A549 (cell line): ENCODE results near the gene PUDP. TPM values are rescaled to one million over a fixed set of nuclear protein-coding genes. Genes with fewer than 3 reads are reported as not detected.

Experiments
- ATAC-seq, 2 experiments: fragments of 200-7000 bp in 1 of 2; fragments of >200 bp in 1 of 2; cut with Nextera tagmentation in 1 of 2; cut with Tn5 transposase in 1 of 2; 3 replicates each; pipeline versions ENCODE4 v1.8.0 to v1.9.1; 2018 to 2020; ENCODE audit warnings: mild to moderate bottlenecking in 1 of 2, moderate library complexity in 1 of 2
- CTCF ChIA-PET: fragments of 300-600 bp; sonication (Branson Sonifier 250); formaldehyde crosslinking; extraction: SDS; loops from one replicate; lab custom pipeline; 2021; ENCODE audit warnings: antibody characterized with exemption, inconsistent platforms; lab: Yijun Ruan, JAX
- POLR2A ChIA-PET: fragments of 350-600 bp; formaldehyde crosslinking; extraction: SDS; loops from one replicate; lab custom pipeline; 2021; ENCODE audit warnings: antibody characterized with exemption, inconsistent platforms; lab: Yijun Ruan, JAX
- DNase-seq, 2 experiments: peaks; one replicate each; pipeline versions ENCODE4 v3.0.0 to v3.0.0-alpha.2; 2011 to 2016; ENCODE audit warnings: low read depth in 1 of 2, low spot score in 1 of 2
- FAIRE-seq: peaks from 2 replicates; lab custom pipeline; 2011; peaks lifted over from hg19 to GRCh38; lab: Jason Lieb, UNC
- H3K27ac ChIP-seq, 2 experiments: fragments of >200 bp; sonication (Bioruptor Twin); formaldehyde crosslinking; 3 replicates each; pipeline ENCODE4 v1.5.1; 2016 to 2017
- H3K4me1 ChIP-seq: fragments of >200 bp; sonication (Bioruptor Twin); formaldehyde crosslinking; 3 replicates; pipeline ENCODE4 v1.6.1; 2016
- H3K4me2 ChIP-seq: fragments of >200 bp; sonication (Bioruptor Twin); formaldehyde crosslinking; 3 replicates; pipeline ENCODE4 v1.6.1; 2016
- H3K4me3 ChIP-seq: fragments of >200 bp; sonication (Bioruptor Twin); formaldehyde crosslinking; 3 replicates; pipeline ENCODE4 v1.5.1; 2016
- H3K9me3 ChIP-seq: fragments of >200 bp; sonication (Bioruptor Twin); formaldehyde crosslinking; 3 replicates; pipeline ENCODE4 v1.6.1; 2016
- BCL3 ChIP-seq: fragments of >200 bp; sonication (Bioruptor Twin); formaldehyde crosslinking; IDR thresholded peaks from 3 replicates; pipeline ENCODE4 v1.6.1; 2016
- BHLHE40 ChIP-seq: IDR thresholded peaks from 2 replicates; pipeline ENCODE4 v1.6.1; 2012; ENCODE audit warnings: low read depth, low read length, inconsistent platforms
- CEBPB ChIP-seq, 2 experiments: fragments of >200 bp in 1 of 2; sonication (Bioruptor Twin) in 1 of 2; formaldehyde crosslinking in 1 of 2; IDR thresholded peaks; 2 replicates each; pipeline ENCODE4 v1.6.1; 2012 to 2016
- CHD2 ChIP-seq: fragments of 150-350 bp; IDR thresholded peaks from 2 replicates; pipeline ENCODE4 v1.6.1; 2014; ENCODE audit warnings: low read length; ENCODE audit not compliant: partially characterized antibody
- EP300 ChIP-seq, 2 experiments: fragments of >200 bp; sonication (Bioruptor Twin); formaldehyde crosslinking; IDR thresholded peaks; 2 replicates in 1 of 2; 3 replicates in 1 of 2; pipeline ENCODE4 v1.6.1; 2016 to 2017
- ESRRA ChIP-seq: fragments of 150-350 bp; IDR thresholded peaks from 2 replicates; pipeline ENCODE4 v1.6.1; 2014; ENCODE audit warnings: mild to moderate bottlenecking, low read length, borderline replicate concordance
- FOSB ChIP-seq: fragments of 250-450 bp; sonication (Bioruptor Pico); IDR thresholded peaks from 2 replicates; pipeline ENCODE4 v1.5.0; 2020; ENCODE audit warnings: mild to moderate bottlenecking, moderate library complexity
- FOXS1 ChIP-seq: fragments of 250-450 bp; sonication (Bioruptor Pico); IDR thresholded peaks from 2 replicates; pipeline ENCODE4 v1.5.0; 2020; ENCODE audit warnings: mild to moderate bottlenecking, moderate library complexity
- HEYL ChIP-seq: fragments of 250-450 bp; sonication (Bioruptor Pico); IDR thresholded peaks from 2 replicates; pipeline ENCODE4 v1.8.0; 2021; ENCODE audit warnings: mild to moderate bottlenecking, moderate library complexity
- JUN ChIP-seq, 2 experiments: fragments of >200 bp; sonication (Bioruptor Twin); formaldehyde crosslinking; IDR thresholded peaks; 2 replicates in 1 of 2; 3 replicates in 1 of 2; pipeline ENCODE4 v1.6.1; 2016 to 2017
- KDM5A ChIP-seq: fragments of 200-600 bp; sonication (generic); IDR thresholded peaks from 2 replicates; pipeline ENCODE4 v1.6.1; 2016; ENCODE audit warnings: antibody characterized with exemption, mild to moderate bottlenecking
- MAFK ChIP-seq: fragments of 450-650 bp; IDR thresholded peaks from 2 replicates; pipeline ENCODE4 v1.6.1; 2014; ENCODE audit not compliant: partially characterized antibody
- MAZ ChIP-seq: fragments of 150-350 bp; IDR thresholded peaks from 2 replicates; pipeline ENCODE4 v1.6.1; 2014; ENCODE audit warnings: antibody characterized with exemption, low read depth, low read length, borderline replicate concordance
- MYC ChIP-seq: IDR thresholded peaks from 2 replicates; pipeline ENCODE4 v1.6.1; 2012; ENCODE audit warnings: mild to moderate bottlenecking, inconsistent platforms, low read length, improper control_type of control experiment, borderline replicate concordance
- NFE2L2 ChIP-seq: fragments of 150-350 bp; conservative IDR thresholded peaks from 2 replicates; pipeline ENCODE4 v1.6.1; 2014; ENCODE audit warnings: low read length
- POLR2A ChIP-seq: IDR thresholded peaks from 2 replicates; pipeline ENCODE4 v1.6.1; 2012; ENCODE audit warnings: mild to moderate bottlenecking, low read length
- RNF2 ChIP-seq: fragments of 200-600 bp; sonication (generic); IDR thresholded peaks from 2 replicates; pipeline ENCODE4 v1.6.1; 2016; ENCODE audit warnings: low read depth, mild to moderate bottlenecking, antibody characterized with exemption, moderate library complexity, borderline replicate concordance
- ZSCAN20 ChIP-seq: fragments of 250-450 bp; sonication (Bioruptor Pico); IDR thresholded peaks from 2 replicates; pipeline ENCODE4 v1.8.0; 2022; ENCODE audit warnings: mild to moderate bottlenecking, moderate library complexity
- WGBS: methylation state at CpG from one replicate; pipeline ENCODE4 v1.1.6; 2017; ENCODE audit errors: missing lambda C conversion rate; 5-methylcytosine and 5-hydroxymethylcytosine counted together
- polyA plus RNA-seq, 4 experiments: library from polyadenylated mRNA; depleted of rRNA in 3 of 4; stranded (reverse); fragments of >200 nt; fragmentation: RNase III in 1 of 4; extraction: RNeasy Plus Mini Kit Qiagen cat#74134 plus additional on column Dnase treatment in 1 of 4; gene quantifications; 2 replicates in 3 of 4; 3 replicates in 1 of 4; pipeline ENCODE4 v1.2.3, GENCODE V29; 2011 to 2017
- TF ChIP-seq, protein P1 (sequence below): fragments of 200-600 bp; sonication (generic); IDR thresholded peaks from 2 replicates; pipeline ENCODE4 v1.6.1; 2016; ENCODE audit warnings: antibody characterized with exemption, mild to moderate bottlenecking, moderate library complexity
- TF ChIP-seq, protein P2 (sequence below): fragments of 450-650 bp; IDR thresholded peaks from 2 replicates; pipeline ENCODE4 v1.6.1; 2014; ENCODE audit warnings: antibody characterized with exemption

The PUDP gene
- polyA plus RNA-seq, 2 of the 4 experiments (the other 2 are of a cell fraction): 26.2 to 50.7 TPM

- peaks cover 24% of the 10 kb centered on the region for H3K4me1 ChIP-seq
- H3K27ac ChIP-seq: peak overlapping the region; percentile 10 to 27; a peak in 5 of 6 replicates
- ChIA-PET CTCF (no interaction called here), POLR2A (interaction anchor here (0.7 kb wide), 1 partner anchor 10 kb away, joined by 3 read pairs; the partner anchor contains the start of gene PUDP)
- no peak for FAIRE-seq
- no peak overlapping the region for H3K4me3 ChIP-seq
- peak overlapping the region; percentile 51 for H3K4me2 ChIP-seq
- TF ChIP-seq EP300 (IDR thresholded peaks at IDR 0.05) (no peak), FOXS1 (CRISPR knock-in tag) (no peak), CHD2 (no peak), MAZ (no peak), ZSCAN20 (no peak)
- TF ChIP-seq, protein P1, sequence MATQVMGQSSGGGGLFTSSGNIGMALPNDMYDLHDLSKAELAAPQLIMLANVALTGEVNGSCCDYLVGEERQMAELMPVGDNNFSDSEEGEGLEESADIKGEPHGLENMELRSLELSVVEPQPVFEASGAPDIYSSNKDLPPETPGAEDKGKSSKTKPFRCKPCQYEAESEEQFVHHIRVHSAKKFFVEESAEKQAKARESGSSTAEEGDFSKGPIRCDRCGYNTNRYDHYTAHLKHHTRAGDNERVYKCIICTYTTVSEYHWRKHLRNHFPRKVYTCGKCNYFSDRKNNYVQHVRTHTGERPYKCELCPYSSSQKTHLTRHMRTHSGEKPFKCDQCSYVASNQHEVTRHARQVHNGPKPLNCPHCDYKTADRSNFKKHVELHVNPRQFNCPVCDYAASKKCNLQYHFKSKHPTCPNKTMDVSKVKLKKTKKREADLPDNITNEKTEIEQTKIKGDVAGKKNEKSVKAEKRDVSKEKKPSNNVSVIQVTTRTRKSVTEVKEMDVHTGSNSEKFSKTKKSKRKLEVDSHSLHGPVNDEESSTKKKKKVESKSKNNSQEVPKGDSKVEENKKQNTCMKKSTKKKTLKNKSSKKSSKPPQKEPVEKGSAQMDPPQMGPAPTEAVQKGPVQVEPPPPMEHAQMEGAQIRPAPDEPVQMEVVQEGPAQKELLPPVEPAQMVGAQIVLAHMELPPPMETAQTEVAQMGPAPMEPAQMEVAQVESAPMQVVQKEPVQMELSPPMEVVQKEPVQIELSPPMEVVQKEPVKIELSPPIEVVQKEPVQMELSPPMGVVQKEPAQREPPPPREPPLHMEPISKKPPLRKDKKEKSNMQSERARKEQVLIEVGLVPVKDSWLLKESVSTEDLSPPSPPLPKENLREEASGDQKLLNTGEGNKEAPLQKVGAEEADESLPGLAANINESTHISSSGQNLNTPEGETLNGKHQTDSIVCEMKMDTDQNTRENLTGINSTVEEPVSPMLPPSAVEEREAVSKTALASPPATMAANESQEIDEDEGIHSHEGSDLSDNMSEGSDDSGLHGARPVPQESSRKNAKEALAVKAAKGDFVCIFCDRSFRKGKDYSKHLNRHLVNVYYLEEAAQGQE: no peak
- no peak for ATAC-seq
- 44% methylated on average over 4 of the region's 5 CpGs for WGBS
- no peak for DNase-seq
- H3K9me3 ChIP-seq: no peaks in the 10 kb centered on the region
These were observed 10.6 kb upstream of the PUDP start for GRCh38 chrX:7158468-7158990.

GRCh38 chrX:7156879-7157278 is 8.9 kb upstream of the PUDP start:
- H3K4me3 ChIP-seq: no peak overlapping the region
- no peak overlapping the region for H3K4me2 ChIP-seq
- ChIA-PET CTCF (interaction anchor here (1.7 kb wide), 1 partner anchor 45 kb away, joined by 3 read pairs; no protein-coding TSS in a partner anchor), POLR2A (no interaction called here)
- 64% methylated on average over 3 of the region's 3 CpGs for WGBS
- H3K27ac ChIP-seq: no peak overlapping the region
- FAIRE-seq (no peak), DNase-seq (no peak)
- H3K9me3 ChIP-seq: no peaks in the 10 kb centered on the region
- TF ChIP-seq HEYL (CRISPR knock-in tag) (no peak), BCL3 (no peak), MAFK (no peak), KDM5A (no peak), POLR2A (no peak), CEBPB (IDR thresholded peaks at IDR 0.05) (no peak), FOXS1 (CRISPR knock-in tag) (no peak), RNF2 (no peak), MYC (no peak), FOSB (CRISPR knock-in tag) (no peak), JUN (IDR thresholded peaks at IDR 0.05) (no peak), NFE2L2 (no peak), ESRRA (no peak), CHD2 (no peak), BHLHE40 (no peak), MAZ (no peak)
- TF ChIP-seq, protein P2, sequence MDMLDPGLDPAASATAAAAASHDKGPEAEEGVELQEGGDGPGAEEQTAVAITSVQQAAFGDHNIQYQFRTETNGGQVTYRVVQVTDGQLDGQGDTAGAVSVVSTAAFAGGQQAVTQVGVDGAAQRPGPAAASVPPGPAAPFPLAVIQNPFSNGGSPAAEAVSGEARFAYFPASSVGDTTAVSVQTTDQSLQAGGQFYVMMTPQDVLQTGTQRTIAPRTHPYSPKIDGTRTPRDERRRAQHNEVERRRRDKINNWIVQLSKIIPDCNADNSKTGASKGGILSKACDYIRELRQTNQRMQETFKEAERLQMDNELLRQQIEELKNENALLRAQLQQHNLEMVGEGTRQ: no peak
- TF ChIP-seq, all 56 proteins: peak for 0
- no peak for ATAC-seq
- H3K4me1 ChIP-seq: peaks cover 24% of the 10 kb centered on the region
